ENCODE results near the gene ATP6V0D1. TPM values are rescaled to one million over a fixed set of nuclear protein-coding genes. Genes with fewer than 3 reads are reported as not detected.

The ATP6V0D1 gene
- total RNA-seq, 1 experiment from 2014 or later, result 76.6 TPM

DNA sequence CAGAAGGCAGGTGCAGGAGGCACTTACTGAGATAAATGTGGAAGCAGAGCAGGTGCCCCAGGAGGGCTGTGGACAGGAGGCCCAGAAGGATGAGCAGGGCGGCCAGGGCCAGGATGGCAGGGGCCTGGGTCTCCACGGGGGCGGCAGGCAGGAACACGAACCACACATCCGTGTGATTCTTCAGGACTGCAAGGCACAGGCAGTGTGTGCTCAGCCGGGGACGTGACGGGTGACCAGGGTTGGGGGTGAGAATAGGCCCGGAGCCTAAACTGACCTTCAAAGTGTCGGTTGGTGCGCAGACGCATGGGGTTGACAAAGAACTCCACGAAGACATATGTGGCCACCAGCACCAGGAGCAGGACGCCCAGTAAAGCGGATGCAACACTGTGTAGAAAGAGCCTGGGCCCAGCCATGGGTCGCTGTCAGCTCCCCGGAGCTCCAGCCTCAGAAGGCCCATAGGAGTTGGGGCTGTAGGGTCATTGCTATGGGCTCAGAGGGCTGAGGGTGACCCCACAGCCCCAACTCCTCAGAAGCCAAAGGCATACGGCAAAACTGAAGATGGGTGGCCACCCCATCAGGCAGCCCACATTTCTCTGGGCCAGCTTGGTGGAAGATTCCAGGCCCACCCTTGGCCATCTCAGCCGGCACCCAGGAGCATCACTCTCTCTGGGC is 82.3 kb downstream of the ATP6V0D1 start:
- Histone ChIP-seq H3K4me2 (ENCODE audit: low read length) (no peak overlapping the region), H3K9me2 (replicated peaks; ENCODE audit: low read length) (no peaks in the 10 kb centered on the region), H2AFZ (ENCODE audit: low read length) (no peak overlapping the region), H3K79me2 (ENCODE audit: low read length) (no peaks in the 10 kb centered on the region), H3K9me3 (ENCODE audit: low read length) (no peaks in the 10 kb centered on the region), H3K36me3 (ENCODE audit: low read depth, low read length) (no peaks in the 10 kb centered on the region), H3F3A (ENCODE audit: low read length, unreplicated experiment) (no peaks in the 10 kb centered on the region), H3K27me3 (ENCODE audit: low read length) (no peaks in the 10 kb centered on the region), H3K4me3 (ENCODE audit: low read length) (no peak overlapping the region), H4K20me1 (ENCODE audit: low read length) (no peaks in the 10 kb centered on the region), H3K9ac (ENCODE audit: low read length) (no peak overlapping the region), H3K4me1 (ENCODE audit: insufficient read depth, low read length) (peaks cover 5% of the 10 kb centered on the region), H3K27ac (ENCODE audit: low read length) (no peak overlapping the region)
- BruUV-seq (replicated peaks), result no TSS peak
- CTCF ChIA-PET, result interaction anchor here (0.6 to 1.0 kb wide), 2 partner anchors 60 to 138 kb away, joined by 4 to 8 read pairs; no protein-coding TSS in a partner anchor
- TF ChIP-seq EZH2 (IDR thresholded peaks at IDR 0.05; ENCODE audit: low read length, unreplicated experiment) (no peak), EZH2phosphoT487 (IDR thresholded peaks at IDR 0.05; ENCODE audit: borderline replicate concordance, low read length) (no peak)
- TF ChIP-seq, protein P1, sequence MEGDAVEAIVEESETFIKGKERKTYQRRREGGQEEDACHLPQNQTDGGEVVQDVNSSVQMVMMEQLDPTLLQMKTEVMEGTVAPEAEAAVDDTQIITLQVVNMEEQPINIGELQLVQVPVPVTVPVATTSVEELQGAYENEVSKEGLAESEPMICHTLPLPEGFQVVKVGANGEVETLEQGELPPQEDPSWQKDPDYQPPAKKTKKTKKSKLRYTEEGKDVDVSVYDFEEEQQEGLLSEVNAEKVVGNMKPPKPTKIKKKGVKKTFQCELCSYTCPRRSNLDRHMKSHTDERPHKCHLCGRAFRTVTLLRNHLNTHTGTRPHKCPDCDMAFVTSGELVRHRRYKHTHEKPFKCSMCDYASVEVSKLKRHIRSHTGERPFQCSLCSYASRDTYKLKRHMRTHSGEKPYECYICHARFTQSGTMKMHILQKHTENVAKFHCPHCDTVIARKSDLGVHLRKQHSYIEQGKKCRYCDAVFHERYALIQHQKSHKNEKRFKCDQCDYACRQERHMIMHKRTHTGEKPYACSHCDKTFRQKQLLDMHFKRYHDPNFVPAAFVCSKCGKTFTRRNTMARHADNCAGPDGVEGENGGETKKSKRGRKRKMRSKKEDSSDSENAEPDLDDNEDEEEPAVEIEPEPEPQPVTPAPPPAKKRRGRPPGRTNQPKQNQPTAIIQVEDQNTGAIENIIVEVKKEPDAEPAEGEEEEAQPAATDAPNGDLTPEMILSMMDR (conservative IDR thresholded peaks at IDR 0.05; ENCODE audit: low read depth, low read length), result no peak
- no peak for DNase-seq
- POLR2A ChIA-PET (ENCODE audit: unreplicated experiment), result no interaction called here
- no peak for ATAC-seq
- intact Hi-C loops (cut with micrococcal nuclease), result loop anchor here (10.0 kb wide), 1 partner anchor 54 kb away; no protein-coding TSS in a partner anchor

DNA sequence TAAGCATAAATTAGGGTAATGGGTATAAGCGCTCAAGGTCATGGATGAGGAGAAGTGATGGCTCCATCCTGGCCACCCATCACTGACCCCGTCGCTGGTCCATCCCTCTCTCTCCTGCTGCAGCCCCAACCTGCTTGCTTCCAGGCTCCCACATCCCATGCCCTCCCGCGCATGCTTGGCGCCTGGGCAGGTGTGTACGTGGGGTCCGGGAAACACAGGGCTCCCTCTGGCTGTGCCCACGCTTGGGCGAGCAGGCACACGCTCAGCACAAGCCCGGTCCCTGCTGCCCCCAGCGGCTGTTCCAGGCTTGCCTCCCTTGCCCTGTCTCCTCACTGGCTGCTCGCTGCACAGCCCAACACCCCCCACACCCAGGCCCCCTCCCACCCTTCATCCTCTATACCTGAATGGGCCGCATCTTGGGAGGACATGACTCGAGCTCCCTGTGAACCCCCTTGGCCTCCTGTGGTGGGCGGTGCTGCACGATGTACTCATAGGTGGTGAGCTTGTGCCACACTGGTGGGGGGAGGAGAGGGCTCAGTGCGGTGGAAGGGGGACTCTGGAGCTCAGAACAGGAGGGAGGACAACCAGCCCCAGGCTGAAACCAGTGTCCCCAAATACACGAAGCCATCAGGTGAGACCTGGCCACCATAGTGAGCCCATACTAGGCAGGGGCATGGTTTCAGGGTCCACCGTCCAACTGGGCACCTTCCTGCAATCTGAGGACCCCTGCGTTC is 83.0 kb downstream of the ATP6V0D1 start:
- H3K27me3 ChIP-seq (ENCODE audit: low read length), result no peaks in the 10 kb centered on the region

More for the DNA sequence above, 83.0 kb downstream of the ATP6V0D1 start:
- Histone ChIP-seq H3K9me3 (ENCODE audit: low read length) (no peaks in the 10 kb centered on the region), H3F3A (ENCODE audit: low read length, unreplicated experiment) (no peaks in the 10 kb centered on the region), H3K9me2 (replicated peaks; ENCODE audit: low read length) (no peaks in the 10 kb centered on the region), H4K20me1 (ENCODE audit: low read length) (no peaks in the 10 kb centered on the region), H3K4me3 (ENCODE audit: low read length) (no peak overlapping the region), H3K79me2 (ENCODE audit: low read length) (no peaks in the 10 kb centered on the region), H2AFZ (ENCODE audit: low read length) (no peak overlapping the region), H3K4me1 (ENCODE audit: insufficient read depth, low read length) (peaks cover 5% of the 10 kb centered on the region; the same call in 1 of the 2 replicates), H3K27ac (ENCODE audit: low read length) (no peak overlapping the region), H3K36me3 (ENCODE audit: low read depth, low read length) (no peaks in the 10 kb centered on the region), H3K4me2 (ENCODE audit: low read length) (no peak overlapping the region), H3K9ac (ENCODE audit: low read length) (no peak overlapping the region)
- CTCF ChIA-PET, result interaction anchor here (0.6 kb wide), 1 partner anchor 59 kb away, joined by 8 read pairs; no protein-coding TSS in a partner anchor
- intact Hi-C loops (cut with micrococcal nuclease), result loop anchor here (10.0 kb wide), 1 partner anchor 53 kb away; no protein-coding TSS in a partner anchor
- POLR2A ChIA-PET (ENCODE audit: unreplicated experiment), result no interaction called here
- BruUV-seq (replicated peaks), result no TSS peak
- ATAC-seq (no peak), DNase-seq (no peak)
- TF ChIP-seq, protein P1 (conservative IDR thresholded peaks at IDR 0.05; ENCODE audit: low read depth, low read length), result no peak
- TF ChIP-seq EZH2phosphoT487 (IDR thresholded peaks at IDR 0.05; ENCODE audit: borderline replicate concordance, low read length) (no peak), EZH2 (IDR thresholded peaks at IDR 0.05; ENCODE audit: low read length, unreplicated experiment) (no peak)

Measured in PC-3 (cell line).